Stomach (tissue), 4 donors: ENCODE measurements around the gene RNF5.

ENCODE experiments used
- CTCF ChIP-seq, 7 experiments: fragments of 450-650 bp in 4 of 7; fragments of 200-600 bp in 3 of 7; sonication (generic) in 3 of 7; IDR thresholded peaks; one replicate each; pipeline ENCODE4 v1.5.1; 2016 to 2019; ENCODE audit warnings: antibody characterized with exemption in 7 of 7, control low read depth in 2 of 7, mild to moderate bottlenecking in 1 of 7
- EP300 ChIP-seq: sonication (generic); formaldehyde crosslinking; IDR thresholded peaks from one replicate; pipeline ENCODE4 v1.6.1; 2017; ENCODE audit warnings: antibody characterized with exemption
- POLR2A ChIP-seq, 4 donors: fragments of 450-650 bp; IDR thresholded peaks; one replicate each; pipeline ENCODE4 v1.6.1; 2016; ENCODE audit warnings: antibody characterized with exemption in 4 of 4, control low read depth in 2 of 4, mild to moderate bottlenecking in 1 of 4, moderate library complexity in 1 of 4
- POLR2AphosphoS5 ChIP-seq, 3 donors: sonication (generic); formaldehyde crosslinking; IDR thresholded peaks; one replicate each; pipeline ENCODE4 v1.6.1; 2016; ENCODE audit warnings: antibody characterized with exemption in 3 of 3

GRCh38 chr6:32177183-32177787, 920 bp upstream of the RNF5 start:
- TF ChIP-seq CTCF (IDR thresholded peaks at IDR 0.05) (no peak), POLR2A (IDR thresholded peaks at IDR 0.05) (no peak), EP300 (peak; percentile 16), POLR2AphosphoS5 (IDR thresholded peaks at IDR 0.05) (peak in 2 of 3 donors; percentile 2 to 69)
